H1 (cell line): Measurements from ENCODE around the gene COMP. TPM values are rescaled to one million over a fixed set of nuclear protein-coding genes. Genes with fewer than 3 reads are reported as not detected.

ENCODE experiments used
- CTCF ChIA-PET: fragments of 300-600 bp; sonication (Branson Sonifier 250); formaldehyde crosslinking; loops from one replicate; lab custom pipeline; 2021; ENCODE audit not compliant: partially characterized antibody; lab: Charles Lee
- POLR2A ChIA-PET: fragments of 300-600 bp; sonication (Branson Sonifier 250); formaldehyde crosslinking; loops from one replicate; lab custom pipeline; 2021; ENCODE audit warnings: inconsistent platforms; ENCODE audit not compliant: partially characterized antibody; lab: Charles Lee
- DNase-seq, 2 experiments: peaks; one replicate each; pipeline versions ENCODE4 v3.0.0 to v3.0.0-alpha.2; 2010 to 2022; ENCODE audit warnings: low spot score in 2 of 2, low read depth in 1 of 2, mixed read lengths in 1 of 2
- FAIRE-seq: peaks from 2 replicates; lab custom pipeline; 2011; peaks lifted over from hg19 to GRCh38; lab: Jason Lieb, UNC
- H2AFZ ChIP-seq: 2 replicates; pipeline ENCODE4 v1.8.1; 2012; ENCODE audit warnings: low read length, inconsistent platforms
- H2AK5ac ChIP-seq: 2 replicates; pipeline ENCODE4 v1.6.1; 2013; ENCODE audit warnings: low read depth, low read length
- H2BK120ac ChIP-seq: replicated peaks from 2 replicates; pipeline ENCODE3; 2013; ENCODE audit warnings: low read depth, low read length, inconsistent platforms
- H2BK12ac ChIP-seq: 2 replicates; pipeline ENCODE4 v1.6.1; 2013; ENCODE audit warnings: low read depth, low read length
- H2BK15ac ChIP-seq: 2 replicates; pipeline ENCODE4 v1.6.1; 2013; ENCODE audit warnings: low read length
- H2BK20ac ChIP-seq: 2 replicates; pipeline ENCODE4 v1.6.1; 2013; ENCODE audit warnings: low read length
- H2BK5ac ChIP-seq: 2 replicates; pipeline ENCODE4 v1.6.1; 2013; ENCODE audit warnings: low read depth, low read length
- H3K14ac ChIP-seq: 2 replicates; pipeline ENCODE4 v1.6.1; 2013; ENCODE audit warnings: inconsistent platforms; ENCODE audit not compliant: insufficient read length
- H3K18ac ChIP-seq: 2 replicates; pipeline ENCODE4 v1.6.1; 2013; ENCODE audit warnings: low read length; ENCODE audit errors: extremely low read depth
- H3K23ac ChIP-seq: 2 replicates; pipeline ENCODE4 v1.6.1; 2013; ENCODE audit warnings: inconsistent platforms; ENCODE audit not compliant: insufficient read length
- H3K23me2 ChIP-seq: 2 replicates; pipeline ENCODE4 v1.6.1; 2013; ENCODE audit warnings: low read depth, low read length
- H3K27ac ChIP-seq: 2 replicates; pipeline ENCODE4 v1.6.1; 2011; ENCODE audit warnings: low read depth, low read length, inconsistent platforms
- H3K27me3 ChIP-seq, 4 experiments: replicated peaks in 1 of 4; 1 replicate in 1 of 4; 2 replicates in 3 of 4; pipeline versions ENCODE4 v1.6.1 to v1.8.1; 2011 to 2013; ENCODE audit warnings: low read length in 3 of 4, mild to moderate bottlenecking in 3 of 4, inconsistent platforms in 2 of 4, mixed read lengths in 2 of 4, moderate library complexity in 1 of 4; ENCODE audit not compliant: control insufficient read depth in 3 of 4, insufficient read depth in 3 of 4; ENCODE audit errors: extremely low read depth in 1 of 4
- H3K36me3 ChIP-seq, 4 experiments: 2 replicates each; pipeline versions ENCODE4 v1.6.1 to v1.8.1; 2011 to 2013; ENCODE audit warnings: mild to moderate bottlenecking in 4 of 4, low read length in 3 of 4, moderate library complexity in 2 of 4, control low read depth in 1 of 4, inconsistent platforms in 1 of 4; ENCODE audit not compliant: insufficient read depth in 4 of 4, control insufficient read depth in 2 of 4
- H3K4ac ChIP-seq: replicated peaks from 2 replicates; pipeline ENCODE3; 2013; ENCODE audit warnings: low read length, low read depth, mixed read lengths, inconsistent platforms; ENCODE audit not compliant: insufficient read length
- H3K4me1 ChIP-seq, 4 experiments: replicated peaks in 1 of 4; 1 replicate in 1 of 4; 2 replicates in 3 of 4; pipeline versions ENCODE4 v1.6.1 to v1.8.1; 2011 to 2013; ENCODE audit warnings: low read length in 3 of 4, inconsistent platforms in 2 of 4, mixed read lengths in 1 of 4; ENCODE audit not compliant: insufficient read depth in 4 of 4, control insufficient read depth in 3 of 4
- H3K4me2 ChIP-seq, 2 experiments: 2 replicates each; pipeline versions ENCODE4 v1.6.1 to v1.8.1; 2011 to 2013; ENCODE audit warnings: low read depth in 2 of 2, low read length in 2 of 2, control low read depth in 1 of 2, inconsistent platforms in 1 of 2, mild to moderate bottlenecking in 1 of 2; ENCODE audit not compliant: insufficient read depth in 1 of 2
- H3K4me3 ChIP-seq, 4 experiments: fragments of 200-600, 300-600 bp in 1 of 4; sonication (generic), shearing (Covaris generic), sonication (Bioruptor Twin) in 1 of 4; 2 replicates each; pipeline versions ENCODE4 v1.5.1 to v1.8.1; 2011 to 2016; ENCODE audit warnings: low read length in 4 of 4, low read depth in 3 of 4, control low read depth in 2 of 4, inconsistent platforms in 2 of 4, mild to moderate bottlenecking in 2 of 4, mixed read lengths in 1 of 4, moderate library complexity in 1 of 4; ENCODE audit not compliant: insufficient read depth in 2 of 4; ENCODE audit errors: extremely low read depth in 1 of 4
- H3K56ac ChIP-seq: replicated peaks from 2 replicates; pipeline ENCODE3; 2013; ENCODE audit warnings: low read depth, mild to moderate bottlenecking, mixed read lengths, low read length, inconsistent platforms; ENCODE audit not compliant: insufficient read length
- H3K79me1 ChIP-seq: 2 replicates; pipeline ENCODE4 v1.6.1; 2013; ENCODE audit warnings: low read depth, low read length, control low read depth
- H3K79me2 ChIP-seq, 2 experiments: 2 replicates each; pipeline versions ENCODE4 v1.6.1 to v1.8.1; 2012 to 2013; ENCODE audit warnings: low read length in 2 of 2, mild to moderate bottlenecking in 2 of 2, inconsistent platforms in 1 of 2; ENCODE audit not compliant: insufficient read depth in 2 of 2, control insufficient read depth in 1 of 2
- H3K9ac ChIP-seq, 4 experiments: replicated peaks in 1 of 4; 1 replicate in 1 of 4; 2 replicates in 3 of 4; pipeline versions ENCODE4 v1.6.1 to v1.8.1; 2011 to 2013; ENCODE audit warnings: low read depth in 3 of 4, low read length in 3 of 4, control low read depth in 2 of 4, mild to moderate bottlenecking in 2 of 4, moderate library complexity in 2 of 4, inconsistent platforms in 1 of 4; ENCODE audit errors: extremely low read depth in 1 of 4
- H3K9me3 ChIP-seq, 2 experiments: 2 replicates each; pipeline versions ENCODE4 v1.6.1 to v1.8.1; 2012 to 2013; ENCODE audit warnings: mild to moderate bottlenecking in 2 of 2, moderate library complexity in 2 of 2, control low read depth in 1 of 2, inconsistent platforms in 1 of 2, low read depth in 1 of 2, low read length in 1 of 2, mixed read lengths in 1 of 2; ENCODE audit not compliant: insufficient read depth in 2 of 2
- H4K20me1 ChIP-seq, 2 experiments: replicated peaks in 1 of 2; 2 replicates each; pipeline versions ENCODE3 to v1.8.1; 2011 to 2013; ENCODE audit warnings: inconsistent platforms in 2 of 2, low read length in 2 of 2, mild to moderate bottlenecking in 1 of 2; ENCODE audit not compliant: insufficient read depth in 2 of 2, control insufficient read depth in 1 of 2
- H4K5ac ChIP-seq: 2 replicates; pipeline ENCODE4 v1.6.1; 2013; ENCODE audit warnings: low read length, low read depth, mixed read lengths, inconsistent platforms; ENCODE audit not compliant: insufficient read length
- H4K8ac ChIP-seq: 2 replicates; pipeline ENCODE4 v1.8.0; 2013; ENCODE audit warnings: mild to moderate bottlenecking, moderate library complexity, low read length, inconsistent platforms; ENCODE audit not compliant: insufficient read depth; ENCODE audit errors: extremely low read depth
- H4K91ac ChIP-seq: replicated peaks from 2 replicates; pipeline ENCODE3; 2013; ENCODE audit warnings: low read length, mixed read lengths, inconsistent platforms; ENCODE audit not compliant: insufficient read length
- GABPA ChIP-seq: IDR thresholded peaks from 2 replicates; pipeline ENCODE4 v1.6.1; 2011; ENCODE audit warnings: mild to moderate bottlenecking, low read length, moderate library complexity, borderline replicate concordance; ENCODE audit not compliant: insufficient read depth
- JUND ChIP-seq: IDR thresholded peaks from 2 replicates; pipeline ENCODE4 v1.6.1; 2011; ENCODE audit warnings: mild to moderate bottlenecking, improper control_type of control experiment, low read length
- MAFK ChIP-seq: IDR thresholded peaks from 2 replicates; pipeline ENCODE4 v1.6.1; 2012; ENCODE audit warnings: low read depth, mild to moderate bottlenecking, improper control_type of control experiment, low read length
- POLR2A ChIP-seq, 2 experiments: IDR thresholded peaks; 1 replicate in 1 of 2; 2 replicates in 1 of 2; pipeline ENCODE4 v1.6.1; 2011; ENCODE audit warnings: low read depth in 2 of 2, low read length in 2 of 2, mild to moderate bottlenecking in 2 of 2; ENCODE audit errors: control extremely low read depth in 1 of 2
- SIN3A ChIP-seq, 2 experiments: IDR thresholded peaks in 1 of 2; conservative IDR thresholded peaks in 1 of 2; 2 replicates each; pipeline ENCODE4 v1.6.1; 2011 to 2012; ENCODE audit warnings: low read length in 2 of 2, improper control_type of control experiment in 1 of 2, low read depth in 1 of 2, mild to moderate bottlenecking in 1 of 2
- ZNF274 ChIP-seq: IDR thresholded peaks from 2 replicates; pipeline ENCODE4 v1.7.0; 2012; ENCODE audit warnings: low read length, borderline replicate concordance; ENCODE audit errors: extremely low read depth
- WGBS, 2 experiments: shearing (Covaris generic) in 1 of 2; methylation state at CpG; one replicate each; pipeline versions ENCODE4 v1.1.6 to v1.1.7; 2013 to 2015; ENCODE audit warnings: low lambda C conversion rate in 2 of 2, mixed read lengths in 2 of 2, inconsistent platforms in 1 of 2, low coverage in 1 of 2, missing lambda C conversion rate in 1 of 2; ENCODE audit not compliant: insufficient replicate concordance in 2 of 2, insufficient coverage in 1 of 2, insufficient read length in 1 of 2; ENCODE audit errors: extremely low coverage in 1 of 2, missing lambda C conversion rate in 1 of 2; 5-methylcytosine and 5-hydroxymethylcytosine counted together
- polyA plus RNA-seq, 7 experiments: library from polyadenylated mRNA; depleted of rRNA in 3 of 7; stranded (reverse) in 5 of 7; unstranded in 2 of 7; fragments of >200 nt in 5 of 7; fragments of 200-250 nt in 2 of 7; gene quantifications; 1 replicate in 5 of 7; 2 replicates in 1 of 7; 4 replicates in 1 of 7; pipeline versions ENCODE4 v1.2.1 to v1.2.3, GENCODE V29; 2011 to 2013; ENCODE audit warnings: missing spikeins in 2 of 7, mixed read lengths in 2 of 7
- total RNA-seq: library from RNA; stranded (reverse); fragmentation: NEBNext Ultra II Directional; extraction: Animal tissue kit (Norgen Biotek cat#: 25700); gene quantifications from 2 replicates; pipeline ENCODE4 v1.2.1, GENCODE V29; 2021

COMP gene
- total and polyA plus RNA-seq, 2 of the 8 experiments (the other 6 are each of a cell fraction or from before 2014, with no cell fraction given): 0.17 TPM

GRCh38 chr19:18737337-18737953 is 53.7 kb downstream of the COMP start:
- TF ChIP-seq POLR2A (IDR thresholded peaks at IDR 0.05; ENCODE audit: control extremely low read depth in 1 of 2, low read depth in 2 of 2, low read length in 2 of 2) (no peak), MAFK (no peak), JUND (no peak), GABPA (no peak), SIN3A (conservative IDR thresholded peaks at IDR 0.05 in 1 of 2, IDR thresholded peaks at IDR 0.05 in 1 of 2; ENCODE audit: low read depth in 1 of 2, low read length in 2 of 2) (no peak), ZNF274 (no peak)
- TF ChIP-seq, all 59 proteins: peak for 0
- Histone ChIP-seq H2BK15ac (no peak overlapping the region), H3K4me3 (no peak overlapping the region), H3K79me2 (no peaks in the 10 kb centered on the region), H4K5ac (no peak overlapping the region), H4K20me1 (peaks cover under 1 to 10% of the 10 kb centered on the region in 2 experiments), H2BK5ac (no peak overlapping the region), H3K79me1 (peaks cover 2% of the 10 kb centered on the region; the same call in 1 of the 2 replicates), H2AFZ (no peak overlapping the region), H3K27ac (no peak overlapping the region), H2BK120ac (no peak overlapping the region), H3K4me1 (peaks cover 0 to 3% (median 0%) of the 10 kb centered on the region in 4 experiments; a peak in 1 of 7 replicates), H3K9ac (no peak overlapping the region), H2BK20ac (no peak overlapping the region), H3K14ac (no peak overlapping the region), H3K36me3 (no peaks in the 10 kb centered on the region), H3K27me3 (no peaks in the 10 kb centered on the region), H3K4me2 (no peak overlapping the region), H3K23me2 (no peaks in the 10 kb centered on the region), H3K9me3 (no peaks in the 10 kb centered on the region), H2BK12ac (no peak overlapping the region), H4K91ac (no peak overlapping the region), H2AK5ac (no peak overlapping the region), H3K4ac (no peak overlapping the region), H3K23ac (no peak overlapping the region), H3K18ac (no peak overlapping the region), H3K56ac (no peak overlapping the region), H4K8ac (0 out of 2 replicates have a peak overlapping the region, but pooled peaks have one; percentile 11)
- CTCF ChIA-PET: interaction anchor here (0.9 to 1.8 kb wide), 6 partner anchors 11 to 218 kb away, joined by 3 to 6 read pairs (median 3); no protein-coding TSS in a partner anchor
- DNase-seq (no peak), FAIRE-seq (no peak)
- 80% methylated on average over 10 of the region's 10 CpGs; no CpG with 5 or more reads in 1 of the 2 experiments for WGBS, 2 experiments
- POLR2A ChIA-PET: interaction anchor here (1.6 kb wide), 1 partner anchor 46 kb away, joined by 3 read pairs; no protein-coding TSS in a partner anchor
